ENCODE measurements around the gene RAX2. TPM values are rescaled to one million over a fixed set of nuclear protein-coding genes. Genes with fewer than 3 reads are reported as not detected.

RAX2 gene
- total and polyA plus RNA-seq, 2 donors (not counting 3 experiments of a cell fraction or from before 2014, with no cell fraction given) = not detected

- Histone ChIP-seq H3K27me3 (ENCODE audit: control insufficient read depth in 2 of 2, insufficient read depth in 2 of 2, low read length in 2 of 2) (peaks cover 8 to 9% of the 10 kb centered on the region in 2 experiments), H3K79me2 (ENCODE audit: control insufficient read depth, insufficient read depth, low read length) (no peaks in the 10 kb centered on the region), H3K36me3 (ENCODE audit: control insufficient read depth in 2 of 2, extremely low read depth in 1 of 2, insufficient read depth in 2 of 2, low read length in 2 of 2) (no peaks in the 10 kb centered on the region), H3K27ac (ENCODE audit: insufficient read depth, low read depth, low read length) (no peak overlapping the region), H3K9me3 (replicated peaks; ENCODE audit: control insufficient read depth, insufficient read depth, low read length) (no peaks in the 10 kb centered on the region), H3K4me2 (ENCODE audit: insufficient read depth, low read length) (no peak overlapping the region), H2AFZ (ENCODE audit: low read depth, low read length) (no peak overlapping the region), H3K9ac (replicated peaks; ENCODE audit: extremely low read depth, insufficient read depth, low read length) (no peak overlapping the region), H3K4me1 (ENCODE audit: control insufficient read depth, extremely low read depth, insufficient read depth, low read length) (no peaks in the 10 kb centered on the region), H3K9me1 (replicated peaks; ENCODE audit: control insufficient read depth, extremely low read depth, insufficient read depth, low read length) (no peaks in the 10 kb centered on the region), H3K4me3 (replicated peaks in 1 of 3; ENCODE audit: insufficient read depth in 1 of 3, low read depth in 1 of 3, low read length in 3 of 3) (no peak overlapping the region), H4K20me1 (replicated peaks; ENCODE audit: control insufficient read depth, extremely low read depth, insufficient read depth, low read length) (no peaks in the 10 kb centered on the region)
- dilution Hi-C loops (cut with MboI; ENCODE audit: extremely low pct_ligation_motif_present, low sequenced_read_pairs) = no loop called here
- no peak for TF ChIP-seq POLR2AphosphoS5 (IDR thresholded peaks at IDR 0.05; ENCODE audit: insufficient read depth, low read depth, low read length)
- no peak for TF ChIP-seq MYC (IDR thresholded peaks at IDR 0.05; ENCODE audit: low read depth, low read length)
- no peak for TF ChIP-seq EZH2 (IDR thresholded peaks at IDR 0.05; ENCODE audit: borderline replicate concordance, low read depth, low read length, severe bottlenecking)
- no peak for TF ChIP-seq FOS (IDR thresholded peaks at IDR 0.05; ENCODE audit: borderline replicate concordance, insufficient read depth, low read length)
- TF ChIP-seq CTCF (IDR thresholded peaks at IDR 0.05; ENCODE audit: extremely low read depth in 1 of 2, insufficient read depth in 1 of 2, low read depth in 1 of 2, low read length in 2 of 2) = no peak
- TF ChIP-seq MAX (IDR thresholded peaks at IDR 0.05; ENCODE audit: insufficient read depth, insufficient read length) = no peak
- TF ChIP-seq POLR2A (IDR thresholded peaks at IDR 0.05; ENCODE audit: low read depth, low read length) = no peak
- TF ChIP-seq JUN (IDR thresholded peaks at IDR 0.05; ENCODE audit: borderline replicate concordance, insufficient read depth, insufficient read length, low read depth) = no peak
- no peak for TF ChIP-seq GATA2 (IDR thresholded peaks at IDR 0.05; ENCODE audit: insufficient read depth, insufficient read length, low read depth, low read length)
- CTCF ChIA-PET = interaction anchor here (0.6 to 1.5 kb wide), 2 partner anchors 27 to 33 kb away, joined by 4 to 6 read pairs; no protein-coding TSS in a partner anchor
- POLR2A ChIA-PET = no interaction called here
- FAIRE-seq = no peak
- BruUV-seq (replicated peaks) = no TSS peak
- DNase-seq (ENCODE audit: low read depth, low spot score) = no peak
- intact Hi-C loops (cut with micrococcal nuclease) = no loop called here
Observed at GRCh38 chr19:3788996-3789778, 17.2 kb upstream of the RAX2 start.
